ENCODE results near the gene CHCHD6.

The CHCHD6 gene

GRCh38 chr3:126850370-126851085 lies 146.5 kb downstream of the CHCHD6 start:
- no peak for TF ChIP-seq CTCF (IDR thresholded peaks at IDR 0.05)
- Histone ChIP-seq H3K9me3 (ENCODE audit: control insufficient read depth, low read length) (no peaks in the 10 kb centered on the region), H3K36me3 (ENCODE audit: control insufficient read depth, insufficient read depth, low read length) (no peaks in the 10 kb centered on the region), H3K4me3 (ENCODE audit: low read depth, low read length) (no peak overlapping the region), H2AFZ (no peak overlapping the region), H3K4me1 (no peaks in the 10 kb centered on the region), H3K4me2 (ENCODE audit: low read length) (no peak overlapping the region), H3K79me2 (no peaks in the 10 kb centered on the region), H3K27ac (no peak overlapping the region), H3K9ac (no peak overlapping the region), H3K27me3 (ENCODE audit: control insufficient read depth, insufficient read depth, low read length) (no peaks in the 10 kb centered on the region)

GRCh38 chr3:126851382-126851781 lies 147.3 kb downstream of the CHCHD6 start:
- H3K4me3 ChIP-seq (ENCODE audit: low read depth, low read length) = no peak overlapping the region
- no peak overlapping the region for H2AFZ ChIP-seq
- H3K9me3 ChIP-seq (ENCODE audit: control insufficient read depth, low read length) = no peaks in the 10 kb centered on the region
- no peak for TF ChIP-seq CTCF (IDR thresholded peaks at IDR 0.05)
- no peaks in the 10 kb centered on the region for H3K27me3 ChIP-seq (ENCODE audit: control insufficient read depth, insufficient read depth, low read length)
- no peaks in the 10 kb centered on the region for H3K79me2 ChIP-seq
- H3K4me1 ChIP-seq = no peaks in the 10 kb centered on the region
- H3K9ac ChIP-seq = no peak overlapping the region
- no peaks in the 10 kb centered on the region for H3K36me3 ChIP-seq (ENCODE audit: control insufficient read depth, insufficient read depth, low read length)
- H3K4me2 ChIP-seq (ENCODE audit: low read length) = no peak overlapping the region
- no peak overlapping the region for H3K27ac ChIP-seq

- TF ChIP-seq CTCF (IDR thresholded peaks at IDR 0.05) = no peak
- Histone ChIP-seq H3K27me3 (ENCODE audit: control insufficient read depth, insufficient read depth, low read length) (no peaks in the 10 kb centered on the region), H3K36me3 (ENCODE audit: control insufficient read depth, insufficient read depth, low read length) (no peaks in the 10 kb centered on the region), H3K9ac (no peak overlapping the region), H3K79me2 (no peaks in the 10 kb centered on the region), H2AFZ (no peak overlapping the region), H3K4me1 (no peaks in the 10 kb centered on the region), H3K27ac (no peak overlapping the region), H3K9me3 (ENCODE audit: control insufficient read depth, low read length) (no peaks in the 10 kb centered on the region), H3K4me2 (ENCODE audit: low read length) (no peak overlapping the region), H3K4me3 (ENCODE audit: low read depth, low read length) (no peak overlapping the region)
These were observed 147.9 kb downstream of the CHCHD6 start for GRCh38 chr3:126851934-126852333.

GRCh38 chr3:126852511-126852910 lies 148.5 kb downstream of the CHCHD6 start:
- Histone ChIP-seq H3K27me3 (ENCODE audit: control insufficient read depth, insufficient read depth, low read length) (no peaks in the 10 kb centered on the region), H3K36me3 (ENCODE audit: control insufficient read depth, insufficient read depth, low read length) (no peaks in the 10 kb centered on the region), H3K27ac (no peak overlapping the region), H3K9ac (no peak overlapping the region), H3K4me2 (ENCODE audit: low read length) (no peak overlapping the region), H3K79me2 (no peaks in the 10 kb centered on the region), H3K9me3 (ENCODE audit: control insufficient read depth, low read length) (no peaks in the 10 kb centered on the region), H3K4me1 (no peaks in the 10 kb centered on the region), H3K4me3 (ENCODE audit: low read depth, low read length) (no peak overlapping the region), H2AFZ (no peak overlapping the region)
- TF ChIP-seq CTCF (IDR thresholded peaks at IDR 0.05) = no peak

GRCh38 chr3:126854666-126855065 lies 150.6 kb downstream of the CHCHD6 start:
- Histone ChIP-seq H3K9me3 (ENCODE audit: control insufficient read depth, low read length) (no peaks in the 10 kb centered on the region), H3K79me2 (no peaks in the 10 kb centered on the region), H3K4me2 (ENCODE audit: low read length) (no peak overlapping the region), H3K9ac (no peak overlapping the region), H3K36me3 (ENCODE audit: control insufficient read depth, insufficient read depth, low read length) (no peaks in the 10 kb centered on the region), H3K27me3 (ENCODE audit: control insufficient read depth, insufficient read depth, low read length) (no peaks in the 10 kb centered on the region), H3K27ac (no peak overlapping the region), H3K4me1 (no peaks in the 10 kb centered on the region), H2AFZ (no peak overlapping the region), H3K4me3 (ENCODE audit: low read depth, low read length) (no peak overlapping the region)
- no peak for TF ChIP-seq CTCF (IDR thresholded peaks at IDR 0.05)
